CD14-positive monocyte (primary cell): Measurements from ENCODE around the gene ABCD2. TPM values are rescaled to one million over a fixed set of nuclear protein-coding genes. Genes with fewer than 3 reads are reported as not detected.
"Not testable (repeated sequence)": the region's sequence is repeated elsewhere in the genome, so short reads cannot be mapped to it uniquely, and the experiment has no call there.

Experiments
- DNase-seq, 3 donors: peaks; one replicate each; pipeline ENCODE4 v3.0.0-alpha.2; 2011 to 2022
- H2AFZ ChIP-seq: 2 replicates; pipeline ENCODE4 v1.6.0; 2012; ENCODE audit warnings: mild to moderate bottlenecking, low read depth, low read length, inconsistent platforms; ENCODE audit not compliant: insufficient read depth, poor library complexity, severe bottlenecking
- H3K27ac ChIP-seq, 2 donors: 1 replicate in 1 of 2; 2 replicates in 1 of 2; pipeline ENCODE4 v1.5.1; 2012 to 2013; ENCODE audit warnings: low read length in 2 of 2, control low read depth in 1 of 2, inconsistent platforms in 1 of 2, low read depth in 1 of 2, mild to moderate bottlenecking in 1 of 2
- H3K27me3 ChIP-seq, 2 donors: one replicate each; pipeline versions ENCODE4 v1.6.0 to v1.6.1; 2011 to 2013; ENCODE audit warnings: low read length in 2 of 2; ENCODE audit not compliant: control insufficient read depth in 2 of 2, insufficient read depth in 2 of 2
- H3K36me3 ChIP-seq, 2 donors: replicated peaks in 1 of 2; 1 replicate in 1 of 2; 2 replicates in 1 of 2; pipeline versions ENCODE4 v1.5.1 to v1.6.1; 2012 to 2013; ENCODE audit warnings: low read length in 2 of 2, control low read depth in 1 of 2, inconsistent platforms in 1 of 2, mild to moderate bottlenecking in 1 of 2; ENCODE audit not compliant: insufficient read depth in 2 of 2, control insufficient read depth in 1 of 2
- H3K4me1 ChIP-seq, 2 donors: 1 replicate in 1 of 2; 2 replicates in 1 of 2; pipeline versions ENCODE4 v1.5.1 to v1.6.1; 2012 to 2013; ENCODE audit warnings: low read length in 2 of 2, control low read depth in 1 of 2, inconsistent platforms in 1 of 2, mild to moderate bottlenecking in 1 of 2, moderate library complexity in 1 of 2; ENCODE audit not compliant: insufficient read depth in 2 of 2, control insufficient read depth in 1 of 2
- H3K4me2 ChIP-seq: replicated peaks from 2 replicates; pipeline ENCODE3; 2012; ENCODE audit warnings: low read length, moderate library complexity, mild to moderate bottlenecking; ENCODE audit not compliant: poor library complexity, severe bottlenecking; ENCODE audit errors: extremely low read depth
- H3K4me3 ChIP-seq, 3 experiments: fragments of 200-600 bp in 1 of 3; sonication (generic) in 1 of 3; replicated peaks in 1 of 3; 1 replicate in 2 of 3; 2 replicates in 1 of 3; pipeline ENCODE4 v1.5.1; 2011 to 2013; ENCODE audit warnings: low read length in 3 of 3, mild to moderate bottlenecking in 3 of 3, control low read depth in 2 of 3, low read depth in 2 of 3, inconsistent platforms in 1 of 3, moderate library complexity in 1 of 3
- H3K79me2 ChIP-seq: 2 replicates; pipeline ENCODE4 v1.6.0; 2012; ENCODE audit warnings: mild to moderate bottlenecking, control low read depth, inconsistent platforms, low read length, moderate library complexity; ENCODE audit not compliant: insufficient read depth
- H3K9ac ChIP-seq: 2 replicates; pipeline ENCODE4 v1.6.0; 2017; ENCODE audit warnings: low read length, mild to moderate bottlenecking; ENCODE audit not compliant: insufficient read depth, poor library complexity, severe bottlenecking
- H3K9me3 ChIP-seq, 2 donors: replicated peaks in 1 of 2; 1 replicate in 1 of 2; 2 replicates in 1 of 2; pipeline versions ENCODE4 v1.5.1 to v1.6.1; 2012 to 2013; ENCODE audit warnings: low read length in 2 of 2, control low read depth in 1 of 2; ENCODE audit not compliant: control insufficient read depth in 1 of 2, insufficient read depth in 1 of 2
- H4K20me1 ChIP-seq: 2 replicates; pipeline ENCODE4 v1.6.0; 2012; ENCODE audit warnings: mild to moderate bottlenecking, low read length, control low read depth, moderate library complexity; ENCODE audit not compliant: insufficient read depth
- H3K27ac Mint-ChIP-seq, 7 donors: one replicate each; pipeline ENCODE4 v1.8.0; 2020; ENCODE audit warnings: mild to moderate bottlenecking in 7 of 7, mixed read lengths in 7 of 7, moderate library complexity in 6 of 7, inconsistent platforms in 2 of 7
- H3K27me3 Mint-ChIP-seq, 3 donors: one replicate each; pipeline ENCODE4 v1.8.0; 2021 to 2022; ENCODE audit warnings: low read depth in 3 of 3, mild to moderate bottlenecking in 3 of 3, mixed read lengths in 3 of 3, moderate library complexity in 3 of 3, inconsistent platforms in 1 of 3
- H3K36me3 Mint-ChIP-seq, 2 donors: one replicate each; pipeline ENCODE4 v1.8.0; 2020; ENCODE audit warnings: mixed read lengths in 2 of 2, inconsistent platforms in 1 of 2, mild to moderate bottlenecking in 1 of 2
- H3K4me1 Mint-ChIP-seq: one replicate; pipeline ENCODE4 v1.8.0; 2020; ENCODE audit warnings: mild to moderate bottlenecking, mixed read lengths
- H3K4me3 Mint-ChIP-seq, 2 donors: one replicate each; pipeline ENCODE4 v1.8.0; 2020; ENCODE audit warnings: mild to moderate bottlenecking in 2 of 2, mixed read lengths in 2 of 2, moderate library complexity in 1 of 2
- H3K9me3 Mint-ChIP-seq, 7 donors: one replicate each; pipeline ENCODE4 v1.8.0; 2020 to 2022; ENCODE audit warnings: mixed read lengths in 7 of 7, mild to moderate bottlenecking in 6 of 7, moderate library complexity in 6 of 7, inconsistent platforms in 2 of 7
- WGBS: methylation state at CpG from one replicate; pipeline ENCODE4 v1.1.5; 2013; ENCODE audit warnings: missing lambda C conversion rate; ENCODE audit not compliant: insufficient coverage; 5-methylcytosine and 5-hydroxymethylcytosine counted together
- intact Hi-C, 2 donors: fragments of 100-400 bp; cut with micrococcal nuclease; formaldehyde crosslinking; loops; one replicate each; pipeline versions ENCODE4 v1.15.0 to v1.15.1; 2023
- polyA plus RNA-seq, 3 donors: library from polyadenylated mRNA; depleted of rRNA in 1 of 3; unstranded in 2 of 3; stranded (reverse) in 1 of 3; fragments of 300-500 nt in 2 of 3; fragments of >200 nt in 1 of 3; fragmentation: Illumina TruSeq in 2 of 3; gene quantifications; 1 replicate in 2 of 3; 2 replicates in 1 of 3; pipeline ENCODE4 v1.2.3, GENCODE V29; 2012 to 2021
- TF ChIP-seq, protein P1 (sequence below): fragments of 200-600 bp; IDR thresholded peaks from one replicate; pipeline ENCODE4 v1.8.0; 2022; ENCODE audit warnings: antibody characterized with exemption, mild to moderate bottlenecking

The ABCD2 gene
- polyA plus RNA-seq, 3 donors = not detected

DNA sequence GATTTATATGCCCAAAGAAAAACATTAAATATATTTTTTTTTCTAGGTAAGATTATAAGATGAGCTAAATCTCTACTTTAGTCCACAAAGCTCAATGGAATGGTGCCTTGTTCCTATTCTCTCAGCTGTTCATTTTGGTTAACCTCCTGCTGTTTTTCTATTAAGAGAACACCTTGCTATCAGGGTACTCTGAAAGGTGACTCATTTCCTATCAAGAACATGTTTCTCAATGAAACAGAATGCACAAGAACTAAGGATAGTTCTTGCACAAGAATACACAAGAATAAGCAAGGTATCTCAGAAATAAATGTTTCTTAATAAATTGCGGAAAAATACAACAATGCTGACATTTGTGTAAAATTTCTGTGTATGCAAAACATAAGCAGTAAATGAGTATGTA lies 14.1 kb downstream of the ABCD2 start:
- no peak overlapping the region for H3K27ac ChIP-seq
- no peaks in the 10 kb centered on the region for H3K36me3 ChIP-seq
- Mint-ChIP-seq H3K9me3 (peaks cover 0 to 2% (median 0%) of the 10 kb centered on the region in 7 donors), H3K4me3 (no peak overlapping the region), H3K27me3 (peaks cover 0 to 2% (median 0%) of the 10 kb centered on the region in 3 donors), H3K4me1 (no peaks in the 10 kb centered on the region), H3K36me3 (no peaks in the 10 kb centered on the region), H3K27ac (no peak overlapping the region)
- H3K4me3 ChIP-seq = no peak overlapping the region
- intact Hi-C loops = no loop called here
- no peaks in the 10 kb centered on the region for H4K20me1 ChIP-seq
- no peaks in the 10 kb centered on the region for H3K79me2 ChIP-seq
- no peak overlapping the region for H3K9ac ChIP-seq
- TF ChIP-seq, protein P1, sequence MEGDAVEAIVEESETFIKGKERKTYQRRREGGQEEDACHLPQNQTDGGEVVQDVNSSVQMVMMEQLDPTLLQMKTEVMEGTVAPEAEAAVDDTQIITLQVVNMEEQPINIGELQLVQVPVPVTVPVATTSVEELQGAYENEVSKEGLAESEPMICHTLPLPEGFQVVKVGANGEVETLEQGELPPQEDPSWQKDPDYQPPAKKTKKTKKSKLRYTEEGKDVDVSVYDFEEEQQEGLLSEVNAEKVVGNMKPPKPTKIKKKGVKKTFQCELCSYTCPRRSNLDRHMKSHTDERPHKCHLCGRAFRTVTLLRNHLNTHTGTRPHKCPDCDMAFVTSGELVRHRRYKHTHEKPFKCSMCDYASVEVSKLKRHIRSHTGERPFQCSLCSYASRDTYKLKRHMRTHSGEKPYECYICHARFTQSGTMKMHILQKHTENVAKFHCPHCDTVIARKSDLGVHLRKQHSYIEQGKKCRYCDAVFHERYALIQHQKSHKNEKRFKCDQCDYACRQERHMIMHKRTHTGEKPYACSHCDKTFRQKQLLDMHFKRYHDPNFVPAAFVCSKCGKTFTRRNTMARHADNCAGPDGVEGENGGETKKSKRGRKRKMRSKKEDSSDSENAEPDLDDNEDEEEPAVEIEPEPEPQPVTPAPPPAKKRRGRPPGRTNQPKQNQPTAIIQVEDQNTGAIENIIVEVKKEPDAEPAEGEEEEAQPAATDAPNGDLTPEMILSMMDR = no peak
- no CpG with 5 or more reads among the region's 1 CpG for WGBS
- no peak overlapping the region for H3K4me2 ChIP-seq
- no peak for DNase-seq
- no peak overlapping the region for H2AFZ ChIP-seq
- H3K9me3 ChIP-seq = no peaks in the 10 kb centered on the region
- H3K27me3 ChIP-seq = no peaks in the 10 kb centered on the region
- H3K4me1 ChIP-seq = no peaks in the 10 kb centered on the region

DNA sequence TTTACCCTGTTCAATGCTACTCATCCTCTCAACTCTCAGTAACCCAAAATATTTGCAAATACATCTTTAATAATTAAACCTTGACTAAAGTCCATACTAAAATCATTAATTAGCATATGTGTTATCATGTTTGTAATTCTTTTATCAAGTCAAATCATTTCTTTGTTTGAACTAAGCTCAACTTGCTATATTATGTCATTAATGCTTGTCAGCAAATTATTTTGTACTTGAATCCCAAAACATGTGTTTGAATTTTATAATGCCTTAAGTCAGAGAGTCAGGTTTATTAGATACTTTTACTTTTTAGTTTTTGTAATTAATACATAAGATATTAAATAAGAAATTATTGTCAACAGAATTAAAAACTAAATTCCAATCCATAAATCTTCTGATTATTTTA lies 16.5 kb downstream of the ABCD2 start:
- no peak overlapping the region for H3K27ac ChIP-seq
- H3K36me3 ChIP-seq = no peaks in the 10 kb centered on the region
- no peaks in the 10 kb centered on the region for H3K79me2 ChIP-seq
- Mint-ChIP-seq H3K27me3 (peaks cover 0 to 1% (median 0%) of the 10 kb centered on the region in 3 donors), H3K36me3 (no peaks in the 10 kb centered on the region), H3K4me3 (no peak overlapping the region), H3K27ac (no peak overlapping the region), H3K9me3 (peaks cover 0 to 2% (median 0%) of the 10 kb centered on the region in 7 donors), H3K4me1 (no peaks in the 10 kb centered on the region)
- H3K4me3 ChIP-seq = no peak overlapping the region
- TF ChIP-seq, protein P1 = no peak
- no peaks in the 10 kb centered on the region for H3K9me3 ChIP-seq
- no peaks in the 10 kb centered on the region for H4K20me1 ChIP-seq
- H3K4me1 ChIP-seq = no peaks in the 10 kb centered on the region
- no peak overlapping the region for H2AFZ ChIP-seq
- DNase-seq = no peak
- intact Hi-C loops = no loop called here
- H3K4me2 ChIP-seq = no peak overlapping the region
- H3K27me3 ChIP-seq = no peaks in the 10 kb centered on the region
- H3K9ac ChIP-seq = no peak overlapping the region

DNA sequence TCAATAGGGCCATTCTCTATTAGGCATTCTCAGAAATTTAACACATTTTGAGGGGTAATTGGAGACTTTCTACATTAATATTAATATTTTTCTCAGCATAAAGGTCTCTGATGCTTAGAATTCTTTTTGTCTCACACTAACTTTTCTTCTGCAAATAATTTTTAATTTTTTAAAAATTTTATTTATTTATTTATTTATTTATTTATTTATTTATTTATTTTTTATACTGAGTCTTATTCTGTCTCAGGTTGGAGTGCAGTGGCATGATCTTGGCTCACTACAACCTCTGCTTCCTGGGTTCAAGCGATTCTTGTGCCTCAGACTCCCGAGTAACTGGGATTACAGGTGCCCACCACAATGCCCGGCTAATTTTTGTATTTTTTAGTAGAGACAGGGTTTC lies 17.7 kb downstream of the ABCD2 start:
- H3K27me3 Mint-ChIP-seq, H3K4me1 Mint-ChIP-seq, H3K4me1 ChIP-seq, H3K27ac ChIP-seq, H3K9me3 ChIP-seq, H3K36me3 ChIP-seq, H4K20me1 ChIP-seq, H2AFZ ChIP-seq, H3K27me3 ChIP-seq, H3K9ac ChIP-seq, H3K4me3 Mint-ChIP-seq, H3K4me2 ChIP-seq, H3K4me3 ChIP-seq, H3K27ac Mint-ChIP-seq, intact Hi-C loops, H3K79me2 ChIP-seq, H3K36me3 Mint-ChIP-seq, DNase-seq, H3K9me3 Mint-ChIP-seq: not testable (repeated sequence)
- 100% methylated on average over 2 of the region's 3 CpGs for WGBS
